ENCODE results near the gene RBM39. TPM values are rescaled to one million over a fixed set of nuclear protein-coding genes. Genes with fewer than 3 reads are reported as not detected.

Gene RBM39
- total RNA-seq (2014; rRNA removed; shearing (Covaris generic)), result 428 and 487 TPM in 2 replicates

DNA sequence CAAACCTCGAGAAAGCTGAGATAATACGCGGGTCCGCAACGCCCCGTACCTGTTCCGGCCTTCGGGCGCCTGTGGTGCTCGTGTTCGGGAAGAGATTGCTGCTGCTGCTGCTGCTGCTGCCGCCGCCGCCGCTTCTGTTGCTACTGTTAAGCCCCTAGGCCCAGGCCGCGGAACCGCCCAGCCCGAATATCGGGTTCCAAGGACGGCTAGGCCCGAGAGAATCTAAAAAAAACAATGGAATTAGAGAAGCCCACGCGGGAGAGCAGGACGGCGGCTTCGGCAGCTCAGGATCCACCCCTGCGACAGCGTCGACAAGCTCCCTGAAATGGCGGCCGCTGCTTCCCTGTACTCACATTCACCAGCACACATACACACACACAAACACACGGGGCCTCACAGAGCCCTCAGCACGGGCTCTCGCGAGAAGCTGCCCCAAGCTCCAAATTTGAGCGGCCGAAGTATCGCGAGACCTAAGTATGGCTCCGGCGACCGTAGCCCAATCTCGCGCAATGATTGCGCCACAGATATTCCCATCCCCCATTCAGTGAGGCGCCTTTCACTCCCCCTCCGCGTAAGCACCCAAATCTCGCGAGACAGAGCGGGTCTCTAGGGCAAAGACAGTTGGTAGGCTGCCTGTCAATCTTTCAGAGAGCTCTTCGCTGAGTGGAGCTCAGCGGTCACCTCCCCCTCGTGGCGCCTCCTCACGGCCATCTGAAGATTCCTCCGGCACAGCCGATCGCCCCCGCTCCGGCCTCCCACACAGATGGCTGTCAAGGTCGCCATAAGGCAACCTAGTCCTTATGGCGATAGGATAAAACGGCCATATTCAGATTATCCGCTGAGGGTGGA is at the start of gene RBM39:
RBM39 (minus strand) TSS at position 369 of the 849 bp plus-strand sequence. CDS start 1,386 bp downstream, outside the sequence.

DNA sequence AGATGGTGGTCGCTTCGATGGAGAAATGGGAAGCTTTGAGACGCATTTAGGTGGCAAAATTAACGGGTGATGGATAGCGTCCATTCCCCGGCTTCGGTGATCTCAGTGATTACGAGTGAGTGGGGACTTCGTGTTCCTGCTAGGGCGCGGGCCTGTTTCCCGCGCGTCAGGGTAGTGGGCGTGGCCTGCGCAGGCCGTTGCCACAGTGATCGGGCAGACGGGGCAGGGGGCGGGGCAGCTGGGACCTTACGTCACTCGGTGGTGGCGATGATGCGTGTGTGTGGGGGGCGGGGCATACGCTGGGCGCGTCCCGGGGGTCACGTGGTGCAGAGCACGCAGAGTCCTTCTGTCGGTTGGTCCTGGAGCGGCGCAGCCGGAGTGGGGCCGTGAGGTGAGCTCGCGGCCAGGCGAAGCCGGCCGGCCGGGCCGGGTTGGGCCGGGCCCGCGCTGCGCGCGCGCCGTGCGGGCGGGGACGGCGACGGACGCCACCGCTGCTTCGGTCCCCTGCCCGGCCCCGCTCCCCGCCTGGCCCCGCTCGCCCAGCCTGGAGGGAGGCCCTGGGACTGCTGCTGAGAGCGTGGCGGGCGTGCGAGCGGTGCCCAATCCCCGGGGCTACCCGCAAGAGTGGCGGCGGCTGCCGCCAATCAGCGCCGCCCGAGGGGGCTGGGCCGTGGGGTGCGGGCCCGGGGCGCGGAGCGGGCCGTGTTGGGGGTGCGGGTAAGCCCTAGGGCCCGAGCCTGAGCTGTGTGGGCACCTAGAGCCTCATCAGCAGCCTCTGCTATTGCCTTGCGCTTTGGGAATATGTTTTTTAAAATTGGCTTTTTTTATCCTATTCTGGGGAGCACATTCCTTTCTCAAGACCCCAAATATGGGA is 29.9 kb upstream of the RBM39 start, which contains the start of gene PHF20:
PHF20 (plus strand) TSS at position 327 of the 874 bp plus-strand sequence. CDS start 29,508 bp downstream, outside the sequence.

DNA sequence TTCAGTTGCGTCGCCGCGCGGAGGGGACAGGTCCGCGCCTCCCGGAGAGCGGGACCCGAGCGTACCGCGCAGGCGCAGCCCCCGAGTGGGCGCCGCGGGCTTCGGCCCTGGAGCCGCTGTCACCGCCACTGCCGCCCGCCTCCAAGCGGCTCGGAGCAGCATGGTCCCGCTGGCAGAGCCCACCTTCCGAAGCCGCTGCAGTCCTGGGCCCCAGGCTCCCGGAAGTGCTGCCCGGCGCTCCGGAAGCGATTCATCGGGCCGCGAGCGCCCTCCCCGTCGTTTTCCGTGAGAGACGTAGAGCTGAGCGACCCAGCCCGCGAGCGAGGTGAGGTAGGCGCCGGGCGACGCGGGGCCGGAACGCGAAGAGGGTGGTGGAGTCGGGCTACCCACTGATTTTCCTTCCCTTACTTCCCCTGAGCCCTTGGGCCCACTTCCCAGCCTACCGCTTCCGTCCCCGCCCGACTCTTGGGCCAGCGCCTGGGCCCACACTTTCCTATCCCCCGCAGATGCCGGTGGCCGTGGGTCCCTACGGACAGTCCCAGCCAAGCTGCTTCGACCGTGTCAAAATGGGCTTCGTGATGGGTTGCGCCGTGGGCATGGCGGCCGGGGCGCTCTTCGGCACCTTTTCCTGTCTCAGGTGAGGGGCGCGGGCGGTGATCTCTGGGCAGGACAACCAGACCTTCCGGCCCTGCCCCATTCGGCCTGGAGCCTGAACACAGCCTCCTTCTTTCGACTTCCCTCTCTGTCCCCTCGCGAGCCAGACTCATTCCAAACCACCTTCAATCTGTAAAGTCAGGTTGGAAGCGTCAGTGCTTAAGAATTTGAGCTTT is 42.7 kb downstream of the RBM39 start, which contains the start of the genes NFS1 and ROMO1:
NFS1 (minus strand) TSS at position 226 of the 830 bp plus-strand sequence; CDS start at position 162, 64 bp downstream.
ROMO1 (plus strand) TSS at position 279 of the 830 bp plus-strand sequence; CDS start at position 507, 228 bp downstream.

DNA sequence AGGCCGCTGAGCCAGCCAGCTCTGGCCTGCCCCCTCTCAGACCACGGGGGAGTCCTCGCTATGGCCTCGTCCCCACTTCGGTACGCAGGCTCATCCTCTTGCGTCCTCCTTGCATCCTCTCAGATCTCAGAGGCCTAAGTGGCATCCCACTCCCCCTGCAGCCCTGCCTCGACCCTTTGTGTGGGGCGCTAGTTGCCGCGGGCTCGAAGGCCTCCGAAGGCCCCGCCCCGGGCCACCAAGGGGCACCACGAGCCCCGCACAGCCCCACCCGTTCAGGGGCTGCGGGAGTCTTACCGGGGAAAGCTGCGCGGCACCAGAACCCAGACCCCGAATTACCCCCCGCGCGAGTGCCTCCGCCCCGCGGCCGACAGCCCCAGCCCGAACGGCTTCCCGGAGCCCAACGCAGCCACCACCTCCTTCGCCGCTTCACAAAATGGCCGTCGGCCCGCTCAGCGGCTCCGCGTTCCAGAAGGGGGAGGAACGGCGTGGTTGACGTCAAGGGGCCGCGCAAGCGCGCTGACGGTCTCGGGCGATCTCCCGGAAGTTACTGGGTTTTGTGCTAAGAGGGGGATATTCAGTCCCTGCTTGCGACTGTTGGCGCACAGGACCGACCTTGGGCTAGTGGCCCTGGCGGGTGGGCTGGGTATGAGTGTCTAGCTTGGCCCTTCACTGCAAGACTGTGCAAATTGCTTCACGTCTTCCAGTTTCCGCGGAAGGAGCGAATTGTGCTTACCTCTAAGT is 77.4 kb downstream of the RBM39 start, which contains the start of the genes CPNE1 and RBM12:
CPNE1 (minus strand) TSS at position 435 of the 741 bp plus-strand sequence. CDS start 31,977 bp downstream, outside the sequence.
RBM12 (minus strand) TSS at position 435 of the 741 bp plus-strand sequence. CDS start 9,578 bp downstream, outside the sequence.

Small RNA genes lying within 50 kb of the gene (small RNA-seq; reads per million reads assigned to genes)
- not detected for gene RF00026

Other genes with a start within 250 kb of the RBM39 start
- not detected in 2 replicates for gene C20orf173, start 212.6 kb downstream of the RBM39 start, total RNA-seq (2014; rRNA removed; shearing (Covaris generic))
- 269 and 273 TPM in 2 replicates for gene ERGIC3, start 200.2 kb downstream of the RBM39 start, total RNA-seq (2014; rRNA removed; shearing (Covaris generic))
- 11.2 and 13.6 TPM in 2 replicates for gene SPAG4, start 126.4 kb downstream of the RBM39 start, total RNA-seq (2014; rRNA removed; shearing (Covaris generic))
- 119 and 139 TPM in 2 replicates for gene CPNE1, start 77.4 kb downstream of the RBM39 start, total RNA-seq (2014; rRNA removed; shearing (Covaris generic))
- gene RBM12, start 77.4 kb downstream of the RBM39 start, total RNA-seq (2014; rRNA removed; shearing (Covaris generic)), result 61.0 and 75.9 TPM in 2 replicates
- 91.6 and 105 TPM in 2 replicates for gene NFS1, start 42.9 kb downstream of the RBM39 start, total RNA-seq (2014; rRNA removed; shearing (Covaris generic))
- 663 and 700 TPM in 2 replicates for gene ROMO1, start 42.9 kb downstream of the RBM39 start, total RNA-seq (2014; rRNA removed; shearing (Covaris generic))
- 40.2 and 45.5 TPM in 2 replicates for gene PHF20, start 29.8 kb upstream of the RBM39 start, total RNA-seq (2014; rRNA removed; shearing (Covaris generic))
- gene SCAND1, start 212.2 kb upstream of the RBM39 start, total RNA-seq (2014; rRNA removed; shearing (Covaris generic)), result 123 and 154 TPM in 2 replicates
- 15.7 and 18.8 TPM in 2 replicates for gene CNBD2, start 226.3 kb upstream of the RBM39 start, total RNA-seq (2014; rRNA removed; shearing (Covaris generic))